B cell (primary cell): ENCODE data around the gene METTL23. TPM values are rescaled to one million over a fixed set of nuclear protein-coding genes. Genes with fewer than 3 reads are reported as not detected.

Experiments used
- ATAC-seq: fragments of 200-7000 bp; cut with Tn5 transposase; one replicate; pipeline ENCODE4 v1.10.0; 2021; ENCODE audit warnings: low read depth, mild to moderate bottlenecking, moderate number of reproducible peaks, moderate library complexity
- CTCF ChIA-PET: fragments of 350-600 bp; sonication (Branson Sonifier 250); formaldehyde crosslinking; loops from one replicate; lab custom pipeline; 2021; ENCODE audit warnings: antibody characterized with exemption, inconsistent platforms; lab: Charles Lee
- POLR2A ChIA-PET: fragments of 350-600 bp; sonication (Branson Sonifier 250); formaldehyde crosslinking; loops from one replicate; lab custom pipeline; 2021; ENCODE audit warnings: antibody characterized with exemption; lab: Charles Lee
- DNase-seq: peaks from one replicate; pipeline ENCODE4 v3.0.0; 2013
- H2AFZ ChIP-seq: 2 replicates; pipeline ENCODE4 v1.6.1; 2012; ENCODE audit warnings: mild to moderate bottlenecking, low read depth, low read length; ENCODE audit not compliant: insufficient read depth, poor library complexity, severe bottlenecking
- H3K27ac ChIP-seq, 2 donors: 1 replicate in 1 of 2; 2 replicates in 1 of 2; pipeline ENCODE4 v1.5.1; 2012 to 2013; ENCODE audit warnings: low read length in 2 of 2, mild to moderate bottlenecking in 2 of 2, moderate library complexity in 1 of 2
- H3K27me3 ChIP-seq, 4 experiments: fragments of 200-600 bp in 1 of 4; sonication (generic) in 1 of 4; replicated peaks in 1 of 4; 1 replicate in 2 of 4; 2 replicates in 2 of 4; pipeline versions ENCODE4 v1.6.1 to v1.7.0; 2013 to 2016; ENCODE audit warnings: low read length in 3 of 4, mild to moderate bottlenecking in 2 of 4, mixed read lengths in 1 of 4, moderate library complexity in 1 of 4; ENCODE audit not compliant: insufficient read depth in 4 of 4, control insufficient read depth in 3 of 4; ENCODE audit errors: control extremely low read depth in 1 of 4
- H3K36me3 ChIP-seq, 2 experiments: replicated peaks in 1 of 2; 1 replicate in 1 of 2; 2 replicates in 1 of 2; pipeline versions ENCODE4 v1.6.1 to v1.7.1; 2013; ENCODE audit warnings: low read length in 1 of 2; ENCODE audit not compliant: insufficient read depth in 2 of 2, control insufficient read depth in 1 of 2; ENCODE audit errors: control extremely low read depth in 1 of 2, extremely low read depth in 1 of 2
- H3K4me1 ChIP-seq, 2 donors: fragments of 200-600 bp in 1 of 2; sonication (generic) in 1 of 2; 1 replicate in 1 of 2; 2 replicates in 1 of 2; pipeline versions ENCODE4 v1.5.1 to v1.6.1; 2013 to 2017; ENCODE audit warnings: low read length in 2 of 2; ENCODE audit not compliant: control insufficient read depth in 2 of 2, insufficient read depth in 2 of 2
- H3K4me2 ChIP-seq: replicated peaks from 2 replicates; pipeline ENCODE3; 2012; ENCODE audit warnings: mild to moderate bottlenecking, low read depth, low read length; ENCODE audit not compliant: poor library complexity, severe bottlenecking
- H3K4me3 ChIP-seq, 5 experiments: fragments of 200-600 bp in 1 of 5; sonication (generic) in 1 of 5; 1 replicate in 3 of 5; 2 replicates in 2 of 5; pipeline versions ENCODE4 v1.5.1 to v1.7.0; 2011 to 2016; ENCODE audit warnings: low read length in 4 of 5, mild to moderate bottlenecking in 4 of 5, low read depth in 2 of 5, control low read depth in 1 of 5, moderate library complexity in 1 of 5; ENCODE audit not compliant: insufficient read depth in 1 of 5; ENCODE audit errors: control extremely low read depth in 1 of 5, extremely low read depth in 1 of 5
- H3K79me2 ChIP-seq: fragments of 200-600 bp; sonication (generic); one replicate; pipeline ENCODE4 v1.6.0; 2016; ENCODE audit warnings: low read length; ENCODE audit not compliant: control insufficient read depth, insufficient read depth
- H3K9ac ChIP-seq: fragments of 200-600 bp; sonication (generic); 2 replicates; pipeline ENCODE4 v1.6.1; 2017; ENCODE audit warnings: mild to moderate bottlenecking, low read length, moderate library complexity
- H3K9me3 ChIP-seq, 3 donors: one replicate each; pipeline versions ENCODE4 v1.6.1 to v1.7.1; 2013; ENCODE audit warnings: low read length in 2 of 3; ENCODE audit not compliant: control insufficient read depth in 2 of 3, insufficient read depth in 1 of 3; ENCODE audit errors: control extremely low read depth in 1 of 3
- H4K20me1 ChIP-seq: 2 replicates; pipeline ENCODE4 v1.6.0; 2012; ENCODE audit warnings: mild to moderate bottlenecking, low read length; ENCODE audit not compliant: insufficient read depth, control insufficient read depth, poor library complexity, severe bottlenecking
- H3K27ac Mint-ChIP-seq: one replicate; pipeline ENCODE4 v1.8.0; 2021; ENCODE audit warnings: mixed read lengths
- H3K27me3 Mint-ChIP-seq: one replicate; pipeline ENCODE4 v1.8.0; 2021; ENCODE audit warnings: mixed read lengths
- H3K4me1 Mint-ChIP-seq: one replicate; pipeline ENCODE4 v1.8.0; 2021; ENCODE audit warnings: mixed read lengths
- H3K4me3 Mint-ChIP-seq: one replicate; pipeline ENCODE4 v1.8.0; 2021; ENCODE audit warnings: mixed read lengths
- H3K9me3 Mint-ChIP-seq: one replicate; pipeline ENCODE4 v1.8.0; 2022; ENCODE audit warnings: mixed read lengths; ENCODE audit not compliant: insufficient read depth
- CTCF ChIP-seq: fragments of 200-600 bp; IDR thresholded peaks from one replicate; pipeline ENCODE4 v1.8.0; 2022; ENCODE audit warnings: antibody characterized with exemption, mild to moderate bottlenecking
- EZH2 ChIP-seq: IDR thresholded peaks from 2 replicates; pipeline ENCODE4 v1.6.1; 2012; ENCODE audit warnings: borderline replicate concordance, low read depth, mild to moderate bottlenecking, moderate library complexity, low read length; ENCODE audit not compliant: insufficient read depth, poor library complexity, severe bottlenecking
- WGBS: methylation state at CpG from one replicate; pipeline ENCODE4 v1.1.5; 2013; ENCODE audit warnings: missing lambda C conversion rate; ENCODE audit not compliant: insufficient coverage; 5-methylcytosine and 5-hydroxymethylcytosine counted together
- intact Hi-C: fragments of 100-400 bp; cut with micrococcal nuclease; formaldehyde crosslinking; loops from one replicate; pipeline ENCODE4 v1.10.0; 2022
- polyA plus RNA-seq: library from polyadenylated mRNA; depleted of rRNA; stranded (reverse); fragments of >200 nt; gene quantifications from 2 replicates; pipeline ENCODE4 v1.2.3, GENCODE V29; 2012
- total RNA-seq, 2 donors: library from RNA; stranded (reverse); fragments of 120-200 nt in 1 of 2; gene quantifications; 1 replicate in 1 of 2; 2 replicates in 1 of 2; pipeline versions ENCODE4 v1.2.3 to v1.2.4, GENCODE V29; 2013 to 2022

METTL23 gene
- total and polyA plus RNA-seq, 2 donors (not counting 1 experiment from before 2014, with no cell fraction given) = 64.0 to 68.1 TPM

GRCh38 chr17:76736349-76737081, 9.9 kb downstream of the METTL23 start:
- H2AFZ ChIP-seq = peak overlapping the region; percentile 12
- H3K4me2 ChIP-seq = peak overlapping the region; percentile 92
- no peaks in the 10 kb centered on the region for H3K9me3 ChIP-seq
- H3K27me3 Mint-ChIP-seq = no peaks in the 10 kb centered on the region
- intact Hi-C loops = loop anchor here (1.0 to 5.0 kb wide), 5 partner anchors 10 to 1221 kb away; partner anchors contain the start of genes CASKIN2, JMJD6, METTL23 and SEC14L1
- H3K4me1 ChIP-seq = peaks cover 36 to 38% of the 10 kb centered on the region in 2 donors
- peak overlapping the region; percentile 99 for H3K27ac Mint-ChIP-seq
- DNase-seq = peak; percentile 83
- peaks cover 0 to 43% of the 10 kb centered on the region in 2 experiments for H3K36me3 ChIP-seq
- no peaks in the 10 kb centered on the region for H3K9me3 Mint-ChIP-seq
- under 1% methylated on average over 117 of the region's 117 CpGs for WGBS
- H3K4me1 Mint-ChIP-seq = peaks cover 57% of the 10 kb centered on the region
- ChIA-PET CTCF (interaction anchor here (4.3 kb wide), 1 partner anchor 9 kb away, joined by 29 read pairs; the partner anchor contains the start of genes JMJD6 and METTL23), POLR2A (interaction anchor here (0.6 to 5.6 kb wide), 5 partner anchors 10 to 332 kb away, joined by 3 to 75 read pairs (median 6); partner anchors contain the start of genes JMJD6 and METTL23)
- peaks cover 76% of the 10 kb centered on the region for H3K79me2 ChIP-seq
- peak overlapping the region; percentile 93 to 99 (median 97) for H3K4me3 ChIP-seq
- no peak for TF ChIP-seq CTCF
- no peak for TF ChIP-seq EZH2
- H3K4me3 Mint-ChIP-seq = peak overlapping the region; percentile 97
- peak overlapping the region; percentile 92 to 97 for H3K27ac ChIP-seq
- ATAC-seq = peak; percentile 13
- H4K20me1 ChIP-seq = peaks cover 9% of the 10 kb centered on the region
- H3K9ac ChIP-seq = peak overlapping the region; percentile 87
- H3K27me3 ChIP-seq = no peaks in the 10 kb centered on the region
